NCI-H2171 treated with DMSO at 0.1 percent for 48 hours (cell line): ENCODE data around the gene LAS1L.
"Not testable (repeated sequence)": the region's sequence is repeated elsewhere in the genome, so short reads cannot be mapped to it uniquely, and the experiment has no call there.

Experiments
- DNase-seq: peaks from one replicate; lab custom pipeline; 2025; lab: John Stamatoyannopoulos, UW

The LAS1L gene

GRCh38 chrX:65517923-65518322 is 16.7 kb downstream of the LAS1L start:
- no peak for DNase-seq

GRCh38 chrX:65516756-65517155 is 17.8 kb downstream of the LAS1L start:
- no peak for DNase-seq

GRCh38 chrX:65513610-65514009 is 21.0 kb downstream of the LAS1L start:
- DNase-seq, result no peak

GRCh38 chrX:65509400-65509799 is 25.2 kb downstream of the LAS1L start:
- DNase-seq, result no peak

GRCh38 chrX:65508851-65509250 is 25.7 kb downstream of the LAS1L start:
- no peak for DNase-seq

GRCh38 chrX:65502618-65503017 is 32.0 kb downstream of the LAS1L start:
- DNase-seq, result no peak

GRCh38 chrX:65493431-65493830 is 41.2 kb downstream of the LAS1L start:
- DNase-seq, result no peak

GRCh38 chrX:65491620-65492019 is 43.0 kb downstream of the LAS1L start:
- no peak for DNase-seq

GRCh38 chrX:65488495-65488894 is 46.1 kb downstream of the LAS1L start:
- DNase-seq, result no peak

GRCh38 chrX:65480960-65481359 is 53.6 kb downstream of the LAS1L start:
- no peak for DNase-seq

GRCh38 chrX:65479102-65479501 is 55.5 kb downstream of the LAS1L start:
- DNase-seq, result not testable (repeated sequence)

GRCh38 chrX:65476564-65476963 is 58.0 kb downstream of the LAS1L start:
- no peak for DNase-seq

- DNase-seq, result no peak
Measured at GRCh38 chrX:65463550-65463949, 71.0 kb downstream of the LAS1L start.
